ACHN (cell line): Measurements from ENCODE around the gene DOK7.

Experiments
- DNase-seq: peaks from one replicate; pipeline ENCODE4 v3.0.0-alpha.2; 2015
- in situ Hi-C: cut with HindIII; loops from 2 replicates; pipeline ENCODE4 v1.10.0; 2017; ENCODE audit warnings: low sequenced_read_pairs, low pct_ligation_motif_present, low pct_unique_long_range_greater_than_20kb

DOK7 gene

GRCh38 chr4:3426465-3427133 is 36.5 kb upstream of the DOK7 start:
- in situ Hi-C loops: no loop called here
- DNase-seq: no peak

- no peak for DNase-seq
- in situ Hi-C loops: no loop called here
Observed at GRCh38 chr4:3427134-3427476, 36.0 kb upstream of the DOK7 start.

- in situ Hi-C loops: no loop called here
- no peak for DNase-seq
Observed at GRCh38 chr4:3427706-3428446, 35.2 kb upstream of the DOK7 start.

- in situ Hi-C loops: no loop called here
Observed at GRCh38 chr4:3429651-3430050, 33.5 kb upstream of the DOK7 start.

GRCh38 chr4:3430524-3430923 is 32.6 kb upstream of the DOK7 start:
- in situ Hi-C loops: no loop called here

More at GRCh38 chr4:3429651-3430050, 33.5 kb upstream of the DOK7 start:
- no peak for DNase-seq

GRCh38 chr4:3431446-3431993 is 31.6 kb upstream of the DOK7 start:
- in situ Hi-C loops: no loop called here

More at GRCh38 chr4:3430524-3430923, 32.6 kb upstream of the DOK7 start:
- DNase-seq: no peak

GRCh38 chr4:3432381-3432790 is 30.7 kb upstream of the DOK7 start:
- DNase-seq: no peak

More at GRCh38 chr4:3431446-3431993, 31.6 kb upstream of the DOK7 start:
- no peak for DNase-seq

GRCh38 chr4:3433138-3433869 is 29.8 kb upstream of the DOK7 start:
- in situ Hi-C loops: no loop called here
- DNase-seq: no peak

More at GRCh38 chr4:3432381-3432790, 30.7 kb upstream of the DOK7 start:
- in situ Hi-C loops: no loop called here

- DNase-seq: no peak
- in situ Hi-C loops: no loop called here
Observed at GRCh38 chr4:3434881-3435685, 28.0 kb upstream of the DOK7 start.

- DNase-seq: no peak
- in situ Hi-C loops: no loop called here
Observed at GRCh38 chr4:3435686-3435956, 27.5 kb upstream of the DOK7 start.

GRCh38 chr4:3436048-3436797 is 26.9 kb upstream of the DOK7 start:
- no peak for DNase-seq
- in situ Hi-C loops: no loop called here

- peak; percentile 77 for DNase-seq
- in situ Hi-C loops: no loop called here
Observed at GRCh38 chr4:3436798-3437581, 26.1 kb upstream of the DOK7 start.

GRCh38 chr4:3437582-3437936 is 25.5 kb upstream of the DOK7 start:
- no peak for DNase-seq
- in situ Hi-C loops: no loop called here

- in situ Hi-C loops: no loop called here
- no peak for DNase-seq
Observed at GRCh38 chr4:3437998-3438846, 24.9 kb upstream of the DOK7 start.

- in situ Hi-C loops: no loop called here
- DNase-seq: no peak
Observed at GRCh38 chr4:3438847-3439180, 24.3 kb upstream of the DOK7 start.

- in situ Hi-C loops: no loop called here
- no peak for DNase-seq
Observed at GRCh38 chr4:3439391-3439790, 23.7 kb upstream of the DOK7 start.

- DNase-seq: no peak
- in situ Hi-C loops: no loop called here
Observed at GRCh38 chr4:3440011-3440410, 23.1 kb upstream of the DOK7 start.
